Measurements from ENCODE around the gene DMRTC2.

DNA sequence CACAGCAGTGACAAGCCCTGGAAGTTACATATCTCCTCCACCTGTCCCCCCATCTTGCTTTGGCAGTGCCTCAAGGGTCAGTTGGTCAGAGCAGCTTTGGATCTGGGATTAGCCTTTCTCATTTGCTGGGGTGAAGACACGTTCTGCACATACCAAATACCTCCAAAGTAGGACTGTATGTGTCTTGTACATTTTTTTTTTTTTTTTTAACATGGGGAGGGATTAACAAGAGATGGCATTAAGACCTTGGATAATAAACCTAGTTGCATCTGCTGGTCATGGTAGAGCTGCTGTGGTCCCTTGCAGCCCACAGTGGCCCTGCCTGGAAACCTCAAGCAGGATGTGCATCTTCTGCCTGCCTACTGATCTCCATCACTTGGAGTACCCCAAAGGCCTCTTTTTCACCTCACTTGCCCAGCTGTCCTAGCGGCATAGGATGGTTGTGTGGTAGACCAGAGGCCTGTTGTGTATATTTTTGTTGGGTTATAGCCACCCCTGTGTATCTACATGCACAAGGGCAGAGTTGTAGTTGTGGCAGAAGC lies 17.7 kb downstream of the DMRTC2 start:
- TF ChIP-seq, protein P1, sequence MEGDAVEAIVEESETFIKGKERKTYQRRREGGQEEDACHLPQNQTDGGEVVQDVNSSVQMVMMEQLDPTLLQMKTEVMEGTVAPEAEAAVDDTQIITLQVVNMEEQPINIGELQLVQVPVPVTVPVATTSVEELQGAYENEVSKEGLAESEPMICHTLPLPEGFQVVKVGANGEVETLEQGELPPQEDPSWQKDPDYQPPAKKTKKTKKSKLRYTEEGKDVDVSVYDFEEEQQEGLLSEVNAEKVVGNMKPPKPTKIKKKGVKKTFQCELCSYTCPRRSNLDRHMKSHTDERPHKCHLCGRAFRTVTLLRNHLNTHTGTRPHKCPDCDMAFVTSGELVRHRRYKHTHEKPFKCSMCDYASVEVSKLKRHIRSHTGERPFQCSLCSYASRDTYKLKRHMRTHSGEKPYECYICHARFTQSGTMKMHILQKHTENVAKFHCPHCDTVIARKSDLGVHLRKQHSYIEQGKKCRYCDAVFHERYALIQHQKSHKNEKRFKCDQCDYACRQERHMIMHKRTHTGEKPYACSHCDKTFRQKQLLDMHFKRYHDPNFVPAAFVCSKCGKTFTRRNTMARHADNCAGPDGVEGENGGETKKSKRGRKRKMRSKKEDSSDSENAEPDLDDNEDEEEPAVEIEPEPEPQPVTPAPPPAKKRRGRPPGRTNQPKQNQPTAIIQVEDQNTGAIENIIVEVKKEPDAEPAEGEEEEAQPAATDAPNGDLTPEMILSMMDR (IDR thresholded peaks at IDR 0.05) = no peak
- no peak for TF ChIP-seq POLR2A (IDR thresholded peaks at IDR 0.05)
